PFSK-1 (cell line): ENCODE data around the gene NACC1.
A peak's percentile ranks its signal among the peaks of the same experiment; 100 is the strongest.

Source experiments
- FOXP2 ChIP-seq: optimal IDR thresholded peaks from 2 replicates; pipeline ENCODE3; 2011; ENCODE audit warnings: borderline replicate concordance, control low read depth, inconsistent platforms; ENCODE audit not compliant: insufficient read depth; ENCODE audit errors: extremely low read length, extremely low read depth
- POLR2AphosphoS5 ChIP-seq: IDR thresholded peaks from 2 replicates; pipeline ENCODE4 v1.6.1; 2012; ENCODE audit warnings: low read depth, mild to moderate bottlenecking, control low read depth, low read length, moderate library complexity
- SIN3A ChIP-seq: IDR thresholded peaks from 2 replicates; pipeline ENCODE4 v1.6.1; 2012; ENCODE audit warnings: mild to moderate bottlenecking, low read length, moderate library complexity, borderline replicate concordance; ENCODE audit not compliant: insufficient read depth
- TAF1 ChIP-seq: IDR thresholded peaks from 2 replicates; pipeline ENCODE4 v1.6.1; 2012; ENCODE audit warnings: low read length, control low read depth, borderline replicate concordance; ENCODE audit not compliant: insufficient read depth
- TF ChIP-seq, protein P1 (sequence below), 2 experiments: IDR thresholded peaks; 2 replicates each; pipeline versions ENCODE4 v1.6.1 to v1.8.0; 2011 to 2012; ENCODE audit warnings: low read depth in 2 of 2, low read length in 2 of 2, control low read depth in 1 of 2, inconsistent platforms in 1 of 2, mild to moderate bottlenecking in 1 of 2, moderate library complexity in 1 of 2; ENCODE audit not compliant: insufficient read depth in 1 of 2

The NACC1 gene

DNA sequence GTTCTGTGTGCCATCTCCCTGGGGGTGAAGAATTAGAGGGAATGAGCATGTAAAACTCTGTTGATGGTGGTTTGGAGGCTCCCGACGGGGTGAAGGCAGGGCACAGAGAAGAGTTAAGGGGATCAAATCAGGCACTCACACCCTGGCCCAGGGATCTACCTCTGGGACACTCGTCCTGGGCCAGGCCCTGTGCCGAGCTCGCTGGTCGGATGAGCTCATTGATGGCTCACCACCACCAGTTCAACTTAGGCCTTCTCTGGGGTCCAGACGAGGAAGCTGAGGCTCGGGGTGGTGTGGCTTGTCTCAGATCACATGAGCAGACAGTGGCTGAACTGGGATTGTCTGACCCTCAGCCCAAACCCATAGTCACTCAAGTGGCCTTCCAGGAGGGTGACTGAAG is 1.6 kb downstream of the NACC1 start:
- TF ChIP-seq TAF1 (no peak), SIN3A (no peak), FOXP2 (no peak), POLR2AphosphoS5 (no peak)
- TF ChIP-seq, protein P1, sequence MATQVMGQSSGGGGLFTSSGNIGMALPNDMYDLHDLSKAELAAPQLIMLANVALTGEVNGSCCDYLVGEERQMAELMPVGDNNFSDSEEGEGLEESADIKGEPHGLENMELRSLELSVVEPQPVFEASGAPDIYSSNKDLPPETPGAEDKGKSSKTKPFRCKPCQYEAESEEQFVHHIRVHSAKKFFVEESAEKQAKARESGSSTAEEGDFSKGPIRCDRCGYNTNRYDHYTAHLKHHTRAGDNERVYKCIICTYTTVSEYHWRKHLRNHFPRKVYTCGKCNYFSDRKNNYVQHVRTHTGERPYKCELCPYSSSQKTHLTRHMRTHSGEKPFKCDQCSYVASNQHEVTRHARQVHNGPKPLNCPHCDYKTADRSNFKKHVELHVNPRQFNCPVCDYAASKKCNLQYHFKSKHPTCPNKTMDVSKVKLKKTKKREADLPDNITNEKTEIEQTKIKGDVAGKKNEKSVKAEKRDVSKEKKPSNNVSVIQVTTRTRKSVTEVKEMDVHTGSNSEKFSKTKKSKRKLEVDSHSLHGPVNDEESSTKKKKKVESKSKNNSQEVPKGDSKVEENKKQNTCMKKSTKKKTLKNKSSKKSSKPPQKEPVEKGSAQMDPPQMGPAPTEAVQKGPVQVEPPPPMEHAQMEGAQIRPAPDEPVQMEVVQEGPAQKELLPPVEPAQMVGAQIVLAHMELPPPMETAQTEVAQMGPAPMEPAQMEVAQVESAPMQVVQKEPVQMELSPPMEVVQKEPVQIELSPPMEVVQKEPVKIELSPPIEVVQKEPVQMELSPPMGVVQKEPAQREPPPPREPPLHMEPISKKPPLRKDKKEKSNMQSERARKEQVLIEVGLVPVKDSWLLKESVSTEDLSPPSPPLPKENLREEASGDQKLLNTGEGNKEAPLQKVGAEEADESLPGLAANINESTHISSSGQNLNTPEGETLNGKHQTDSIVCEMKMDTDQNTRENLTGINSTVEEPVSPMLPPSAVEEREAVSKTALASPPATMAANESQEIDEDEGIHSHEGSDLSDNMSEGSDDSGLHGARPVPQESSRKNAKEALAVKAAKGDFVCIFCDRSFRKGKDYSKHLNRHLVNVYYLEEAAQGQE (IDR thresholded peaks at IDR 0.05; ENCODE audit: insufficient read depth in 1 of 2, low read depth in 2 of 2, low read length in 2 of 2): no peak

DNA sequence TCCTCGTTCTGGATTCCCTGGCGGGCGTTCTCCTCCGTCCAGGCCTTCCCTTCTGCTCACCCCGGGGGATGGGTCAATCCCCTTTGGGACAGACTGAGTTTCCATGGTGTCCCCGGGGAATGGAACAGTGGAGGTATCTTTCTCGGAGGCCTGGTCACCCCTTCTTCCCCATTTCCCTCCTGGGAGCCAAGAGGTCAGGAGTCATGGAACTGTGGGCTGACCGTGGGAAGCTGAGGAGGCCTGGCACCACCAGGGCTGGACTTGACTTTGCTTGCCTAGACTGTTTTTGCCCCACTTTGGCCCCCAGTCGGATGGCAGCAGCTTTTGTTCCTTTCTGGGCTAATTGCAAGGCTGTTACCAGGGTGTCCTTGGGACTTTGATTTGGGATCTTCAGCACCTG is 2.0 kb downstream of the NACC1 start:
- TF ChIP-seq, protein P1 (IDR thresholded peaks at IDR 0.05; ENCODE audit: insufficient read depth in 1 of 2, low read depth in 2 of 2, low read length in 2 of 2): no peak
- TF ChIP-seq SIN3A: no peak
- TF ChIP-seq POLR2AphosphoS5: 0 out of 2 replicates have a peak, but pooled peaks have one; percentile 22
- no peak for TF ChIP-seq FOXP2
- TF ChIP-seq TAF1: no peak

DNA sequence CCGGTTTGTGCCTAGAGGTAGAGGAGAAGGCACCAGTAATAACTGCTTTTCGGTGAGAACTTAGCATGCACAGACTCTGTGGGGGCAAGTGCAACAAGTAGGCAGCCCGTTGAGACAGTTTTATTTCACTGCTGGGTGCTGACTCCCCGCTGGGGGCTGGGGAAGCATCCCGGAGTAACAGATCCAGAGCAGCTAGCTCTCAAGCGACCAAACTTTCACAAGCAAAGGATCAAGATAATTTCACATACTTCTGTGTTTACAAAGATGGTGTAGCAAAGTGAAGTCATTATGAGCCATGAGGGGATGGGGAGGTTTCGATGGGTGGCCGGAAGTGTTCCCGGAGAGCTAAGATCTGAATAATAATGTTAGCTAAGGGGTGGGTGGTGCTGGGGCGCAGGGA is 2.8 kb downstream of the NACC1 start:
- TF ChIP-seq TAF1 (no peak), POLR2AphosphoS5 (no peak), SIN3A (no peak), FOXP2 (no peak)
- TF ChIP-seq, protein P1 (IDR thresholded peaks at IDR 0.05; ENCODE audit: insufficient read depth in 1 of 2, low read depth in 2 of 2, low read length in 2 of 2): no peak

DNA sequence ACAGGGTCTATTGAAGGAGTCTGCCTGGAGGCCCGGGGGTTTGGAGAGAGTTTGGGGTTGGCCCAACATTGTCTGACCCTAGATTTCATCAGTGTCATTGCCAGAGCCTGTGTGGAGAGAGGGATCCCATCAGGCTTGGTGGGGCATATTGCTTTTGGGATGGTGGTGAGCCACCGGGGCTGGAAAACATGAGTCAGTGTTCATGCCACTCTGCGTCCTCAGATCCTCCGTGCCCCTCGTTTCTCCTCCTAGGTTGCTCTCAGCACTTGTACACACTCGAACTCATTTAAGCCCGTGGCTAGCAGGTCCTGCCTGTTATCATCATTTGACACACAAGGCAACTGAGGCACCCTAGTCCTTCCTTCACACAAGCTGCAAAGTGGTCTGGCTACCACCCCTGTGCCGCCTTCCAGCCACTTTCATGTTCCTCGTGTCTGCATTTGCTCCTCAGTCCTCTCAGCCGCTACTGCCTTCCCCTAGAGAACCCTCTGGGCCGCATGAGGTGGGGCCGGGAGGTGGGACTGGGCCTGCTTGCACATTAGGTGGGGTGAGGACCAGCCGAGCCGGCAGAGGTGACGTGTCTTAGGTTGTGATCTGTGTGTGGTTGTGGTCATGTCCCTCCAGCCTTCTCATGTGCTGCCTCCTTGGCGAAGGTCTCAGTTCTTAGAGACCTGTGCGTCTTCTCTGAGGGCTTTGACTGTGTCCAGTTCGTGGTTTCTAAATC is 3.6 kb downstream of the NACC1 start:
- no peak for TF ChIP-seq POLR2AphosphoS5
- no peak for TF ChIP-seq FOXP2
- TF ChIP-seq, protein P1 (IDR thresholded peaks at IDR 0.05; ENCODE audit: insufficient read depth in 1 of 2, low read depth in 2 of 2, low read length in 2 of 2): no peak
- no peak for TF ChIP-seq SIN3A
- TF ChIP-seq TAF1: no peak
